CD4-positive, alpha-beta T cell (primary cell): ENCODE measurements around the gene MAP3K19. TPM values are rescaled to one million over a fixed set of nuclear protein-coding genes. Genes with fewer than 3 reads are reported as not detected.

Source experiments
- ATAC-seq: fragments of 200-7000 bp; cut with Tn5 transposase; one replicate; pipeline ENCODE4 v1.10.0; 2022; ENCODE audit warnings: mild to moderate bottlenecking; ENCODE audit not compliant: poor library complexity
- CTCF ChIA-PET: fragments of 350-600 bp; sonication (Branson Sonifier 250); formaldehyde crosslinking; loops from one replicate; lab custom pipeline; 2021; ENCODE audit warnings: antibody characterized with exemption, inconsistent platforms; lab: Charles Lee
- POLR2A ChIA-PET: fragments of 350-600 bp; sonication (Branson Sonifier 250); formaldehyde crosslinking; loops from one replicate; lab custom pipeline; 2021; ENCODE audit warnings: antibody characterized with exemption, inconsistent platforms; lab: Charles Lee
- DNase-seq, 14 experiments: peaks; one replicate each; pipeline ENCODE4 v3.0.0-alpha.2; 2013 to 2020; ENCODE audit warnings: mixed read lengths in 2 of 14
- H3K27ac ChIP-seq, 2 donors: one replicate each; pipeline versions ENCODE4 v1.5.1 to v1.7.0; 2013; ENCODE audit warnings: low read length in 2 of 2, low read depth in 1 of 2, mild to moderate bottlenecking in 1 of 2
- H3K27me3 ChIP-seq, 2 experiments: 1 replicate in 1 of 2; 2 replicates in 1 of 2; pipeline versions ENCODE4 v1.6.1 to v1.7.0; 2013; ENCODE audit warnings: low read length in 2 of 2, control low read depth in 1 of 2, mild to moderate bottlenecking in 1 of 2, moderate library complexity in 1 of 2; ENCODE audit not compliant: insufficient read depth in 2 of 2, control insufficient read depth in 1 of 2
- H3K36me3 ChIP-seq: one replicate; pipeline ENCODE4 v1.6.1; 2013; ENCODE audit warnings: low read length, control low read depth; ENCODE audit not compliant: insufficient read depth
- H3K4me1 ChIP-seq: one replicate; pipeline ENCODE4 v1.6.1; 2013; ENCODE audit warnings: low read length, control low read depth; ENCODE audit not compliant: insufficient read depth
- H3K4me3 ChIP-seq: one replicate; pipeline ENCODE4 v1.5.1; 2013; ENCODE audit warnings: mild to moderate bottlenecking, low read length, moderate library complexity
- H3K9me3 ChIP-seq, 2 experiments: 1 replicate in 1 of 2; 2 replicates in 1 of 2; pipeline versions ENCODE4 v1.6.1 to v1.7.0; 2013; ENCODE audit warnings: low read length in 2 of 2, mild to moderate bottlenecking in 2 of 2, control low read depth in 1 of 2, moderate library complexity in 1 of 2; ENCODE audit not compliant: control insufficient read depth in 1 of 2, insufficient read depth in 1 of 2
- H3K27ac Mint-ChIP-seq: one replicate; pipeline ENCODE4 v1.8.0; 2020; ENCODE audit warnings: mixed read lengths
- H3K27me3 Mint-ChIP-seq: one replicate; pipeline ENCODE4 v1.8.0; 2021; ENCODE audit warnings: mixed read lengths
- H3K36me3 Mint-ChIP-seq: one replicate; pipeline ENCODE4 v1.8.0; 2021; ENCODE audit warnings: low read depth, mixed read lengths
- H3K4me1 Mint-ChIP-seq: one replicate; pipeline ENCODE4 v1.8.0; 2021; ENCODE audit warnings: low read depth, mixed read lengths
- H3K4me3 Mint-ChIP-seq: one replicate; pipeline ENCODE4 v1.8.0; 2020; ENCODE audit warnings: mild to moderate bottlenecking, mixed read lengths
- H3K9me3 Mint-ChIP-seq: one replicate; pipeline ENCODE4 v1.8.0; 2020; ENCODE audit warnings: mixed read lengths
- intact Hi-C, 2 experiments: fragments of 100-400 bp; cut with DNase I in 1 of 2; cut with micrococcal nuclease in 1 of 2; formaldehyde crosslinking; loops; one replicate each; pipeline versions ENCODE4 v1.15.1 to v1.9.0; 2023 to 2025; cut with DNase I, micrococcal nuclease
- total RNA-seq, 174 experiments: library from RNA in 2 of 174; stranded (reverse) in 2 of 174; gene quantifications; one replicate each; pipeline ENCODE4 v1.2.3 and lab custom pipeline; 2021 to 2026
- TF ChIP-seq, protein P1 (sequence below): fragments of 200-600 bp; IDR thresholded peaks from one replicate; pipeline ENCODE4 v1.8.0; 2022; ENCODE audit warnings: antibody characterized with exemption, mild to moderate bottlenecking

MAP3K19 gene
- total RNA-seq, 2 experiments from 2014 or later = not detected

DNA sequence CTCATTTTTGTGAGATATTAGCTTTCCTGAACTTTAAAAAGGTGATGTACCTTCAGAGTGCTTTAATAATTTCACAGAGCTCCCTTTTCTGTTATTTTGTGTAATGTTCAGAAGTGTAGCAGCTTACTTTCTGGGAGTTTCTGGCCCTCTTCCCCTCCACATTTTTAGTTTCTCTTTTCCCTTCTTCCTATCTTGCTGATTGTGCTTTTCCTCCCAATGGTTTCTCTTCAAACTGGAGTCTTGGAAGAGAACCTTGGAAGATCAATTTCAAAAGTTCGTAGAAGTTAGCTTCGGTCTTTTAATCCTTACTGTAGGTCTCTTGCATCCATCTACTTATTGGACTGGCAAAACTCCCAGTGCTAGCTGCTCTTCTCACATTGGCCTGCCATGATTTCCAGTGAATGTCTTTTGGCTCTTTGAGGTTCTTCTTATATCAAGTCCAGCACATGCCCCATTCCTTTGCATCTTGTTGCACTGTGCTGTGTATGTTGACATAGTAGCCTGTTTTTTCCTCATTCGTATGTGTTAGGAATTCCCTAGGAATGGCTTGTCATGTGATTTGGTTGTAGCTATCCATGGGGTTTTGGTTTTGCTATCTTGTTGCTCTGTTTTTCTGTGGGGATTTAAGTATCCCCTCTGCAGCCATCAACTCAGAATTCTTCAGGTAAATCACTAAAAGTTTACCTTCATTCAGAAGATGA lies 120.9 kb downstream of the MAP3K19 start:
- no peak overlapping the region for H3K27ac ChIP-seq
- Mint-ChIP-seq H3K9me3 (no peaks in the 10 kb centered on the region), H3K4me1 (peaks cover 88% of the 10 kb centered on the region), H3K27me3 (no peaks in the 10 kb centered on the region), H3K36me3 (peaks cover 66% of the 10 kb centered on the region), H3K27ac (peak overlapping the region; percentile 11), H3K4me3 (peak overlapping the region; percentile 36)
- TF ChIP-seq, protein P1, sequence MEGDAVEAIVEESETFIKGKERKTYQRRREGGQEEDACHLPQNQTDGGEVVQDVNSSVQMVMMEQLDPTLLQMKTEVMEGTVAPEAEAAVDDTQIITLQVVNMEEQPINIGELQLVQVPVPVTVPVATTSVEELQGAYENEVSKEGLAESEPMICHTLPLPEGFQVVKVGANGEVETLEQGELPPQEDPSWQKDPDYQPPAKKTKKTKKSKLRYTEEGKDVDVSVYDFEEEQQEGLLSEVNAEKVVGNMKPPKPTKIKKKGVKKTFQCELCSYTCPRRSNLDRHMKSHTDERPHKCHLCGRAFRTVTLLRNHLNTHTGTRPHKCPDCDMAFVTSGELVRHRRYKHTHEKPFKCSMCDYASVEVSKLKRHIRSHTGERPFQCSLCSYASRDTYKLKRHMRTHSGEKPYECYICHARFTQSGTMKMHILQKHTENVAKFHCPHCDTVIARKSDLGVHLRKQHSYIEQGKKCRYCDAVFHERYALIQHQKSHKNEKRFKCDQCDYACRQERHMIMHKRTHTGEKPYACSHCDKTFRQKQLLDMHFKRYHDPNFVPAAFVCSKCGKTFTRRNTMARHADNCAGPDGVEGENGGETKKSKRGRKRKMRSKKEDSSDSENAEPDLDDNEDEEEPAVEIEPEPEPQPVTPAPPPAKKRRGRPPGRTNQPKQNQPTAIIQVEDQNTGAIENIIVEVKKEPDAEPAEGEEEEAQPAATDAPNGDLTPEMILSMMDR = no peak
- CTCF ChIA-PET = no interaction called here
- no peaks in the 10 kb centered on the region for H3K9me3 ChIP-seq
- no peak for ATAC-seq
- peaks cover 22% of the 10 kb centered on the region for H3K36me3 ChIP-seq
- POLR2A ChIA-PET = interaction anchor here (0.7 to 3.5 kb wide), 2 partner anchors 8 to 9 kb away, joined by 3 to 16 read pairs; partner anchors contain the start of gene CCNT2
- H3K4me1 ChIP-seq = peaks cover 40% of the 10 kb centered on the region
- no peaks in the 10 kb centered on the region for H3K27me3 ChIP-seq
- H3K4me3 ChIP-seq = no peak overlapping the region
- intact Hi-C loops = no loop called here
- no peak for DNase-seq

DNA sequence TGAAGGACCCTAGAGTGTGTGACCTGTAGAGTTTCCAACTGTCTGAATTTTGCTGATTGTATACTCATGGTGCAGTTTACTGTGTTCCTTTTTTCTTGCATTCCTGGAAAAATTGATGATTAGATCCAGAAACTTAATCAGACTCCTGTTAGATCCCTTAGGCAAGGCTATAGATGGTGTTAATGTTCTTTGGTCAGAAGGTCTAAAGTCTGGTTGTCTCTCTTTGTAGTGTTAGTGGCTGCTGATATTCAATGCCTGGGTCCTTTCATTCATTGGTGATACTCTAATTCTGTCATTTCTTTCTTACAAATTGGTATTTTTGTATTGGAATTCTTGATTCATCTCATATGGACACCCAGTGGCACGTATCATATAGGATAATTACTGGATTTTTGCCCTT lies 122.3 kb downstream of the MAP3K19 start:
- Mint-ChIP-seq H3K36me3 (peaks cover 57% of the 10 kb centered on the region), H3K27me3 (no peaks in the 10 kb centered on the region), H3K4me3 (peak overlapping the region; percentile 32), H3K4me1 (peaks cover 80% of the 10 kb centered on the region), H3K27ac (peak overlapping the region; percentile 31), H3K9me3 (no peaks in the 10 kb centered on the region)
- POLR2A ChIA-PET = no interaction called here
- H3K27me3 ChIP-seq = no peaks in the 10 kb centered on the region
- DNase-seq = no peak
- CTCF ChIA-PET = interaction anchor here (0.8 kb wide), 1 partner anchor 814 kb away, joined by 3 read pairs; no protein-coding TSS in a partner anchor
- intact Hi-C loops = no loop called here
- H3K4me3 ChIP-seq = no peak overlapping the region
- ATAC-seq = no peak
- H3K36me3 ChIP-seq = peaks cover 27% of the 10 kb centered on the region
- peaks cover 41% of the 10 kb centered on the region for H3K4me1 ChIP-seq
- TF ChIP-seq, protein P1 = no peak
- H3K9me3 ChIP-seq = no peaks in the 10 kb centered on the region
- H3K27ac ChIP-seq = no peak overlapping the region

- Histone ChIP-seq H3K36me3 (peaks cover 10% of the 10 kb centered on the region), H3K4me1 (peaks cover 29% of the 10 kb centered on the region), H3K27me3 (no peaks in the 10 kb centered on the region), H3K4me3 (peak overlapping the region; percentile 88), H3K9me3 (no peaks in the 10 kb centered on the region), H3K27ac (peak overlapping the region; percentile 95 to 96)
- TF ChIP-seq, protein P1 = no peak
- Mint-ChIP-seq H3K4me3 (peak overlapping the region; percentile 92), H3K4me1 (peaks cover 65% of the 10 kb centered on the region), H3K27ac (peak overlapping the region; percentile 92), H3K36me3 (peaks cover 43% of the 10 kb centered on the region), H3K9me3 (no peaks in the 10 kb centered on the region), H3K27me3 (no peaks in the 10 kb centered on the region)
- CTCF ChIA-PET = interaction anchor here (1.2 kb wide), 1 partner anchor 85 kb away, joined by 4 read pairs; no protein-coding TSS in a partner anchor
- peak in 12 of 14 experiments; percentile 7 to 67 (median 28) for DNase-seq
- no peak for ATAC-seq
- POLR2A ChIA-PET = interaction anchor here (0.6 to 3.0 kb wide), 16 partner anchors 7 to 957 kb away, joined by 3 to 49 read pairs (median 5); partner anchors contain the start of genes MCM6, R3HDM1, RAB3GAP1 and UBXN4
- intact Hi-C loops = loop anchor here (2.0 to 5.0 kb wide), 6 partner anchors 131 to 955 kb away; partner anchors contain the start of genes UBXN4 (in 2 of the 2), R3HDM1 (in 1 of the 2) and ZRANB3 (in 1 of the 2)
These were observed 127.7 kb downstream of the MAP3K19 start for GRCh38 chr2:134919341-134920210.
